Epidermal melanocyte (primary cell): ENCODE results near the gene FLOT1.

Experiments
- DNase-seq: peaks from one replicate; pipeline ENCODE4 v3.0.0; 2011; ENCODE audit warnings: low spot score; ENCODE audit not compliant: insufficient read length

FLOT1 gene

GRCh38 chr6:30705620-30706019 is 36.9 kb downstream of the FLOT1 start:
- no peak for DNase-seq

GRCh38 chr6:30703821-30704220 is 38.7 kb downstream of the FLOT1 start:
- DNase-seq: no peak

GRCh38 chr6:30703011-30703410 is 39.5 kb downstream of the FLOT1 start:
- no peak for DNase-seq

- DNase-seq: no peak
Observed at GRCh38 chr6:30700340-30700739, 42.1 kb downstream of the FLOT1 start.

- DNase-seq: no peak
Observed at GRCh38 chr6:30696432-30696831, 46.1 kb downstream of the FLOT1 start.

- DNase-seq: no peak
Observed at GRCh38 chr6:30691208-30691847, 51.2 kb downstream of the FLOT1 start.

GRCh38 chr6:30690403-30691207 is 51.9 kb downstream of the FLOT1 start, which contains the start of gene NRM:
NRM (minus strand) TSS chr6:30690984; CDS start chr6:30690974, 10 bp downstream.
- peak; percentile 72 for DNase-seq

- DNase-seq: no peak
Observed at GRCh38 chr6:30689985-30690384, 52.5 kb downstream of the FLOT1 start.

GRCh38 chr6:30689022-30689865 is 53.2 kb downstream of the FLOT1 start:
- DNase-seq: no peak

- no peak for DNase-seq
Observed at GRCh38 chr6:30688569-30688968, 53.9 kb downstream of the FLOT1 start.

- no peak for DNase-seq
Observed at GRCh38 chr6:30687659-30688431, 54.6 kb downstream of the FLOT1 start.

- DNase-seq: peak; percentile 37
Observed at GRCh38 chr6:30686908-30687658, 55.4 kb downstream of the FLOT1 start.

- peak; percentile 21 for DNase-seq
Observed at GRCh38 chr6:30686009-30686907, 56.2 kb downstream of the FLOT1 start, which contains the start of gene PPP1R18. PPP1R18 (minus strand) TSS chr6:30686645; CDS start chr6:30686018, 627 bp downstream.

GRCh38 chr6:30685157-30686008 is 57.1 kb downstream of the FLOT1 start:
- DNase-seq: no peak

GRCh38 chr6:30684386-30685156 is 57.9 kb downstream of the FLOT1 start:
- no peak for DNase-seq

GRCh38 chr6:30683980-30684338 is 58.5 kb downstream of the FLOT1 start:
- DNase-seq: no peak

GRCh38 chr6:30683183-30683979 is 59.1 kb downstream of the FLOT1 start:
- DNase-seq: no peak
